ENCODE measurements around the gene LRMDA.

LRMDA gene

GRCh38 chr10:75995720-75996119 is 564.3 kb downstream of the LRMDA start:
- H3K4me3 ChIP-seq (ENCODE audit: low read depth, low read length) = no peak overlapping the region
- DNase-seq (ENCODE audit: low read depth) = no peak

GRCh38 chr10:75999001-75999400 is 567.6 kb downstream of the LRMDA start:
- no peak for DNase-seq (ENCODE audit: low read depth)
- H3K4me3 ChIP-seq (ENCODE audit: low read depth, low read length) = no peak overlapping the region

- no peak overlapping the region for H3K4me3 ChIP-seq (ENCODE audit: low read depth, low read length)
- DNase-seq (ENCODE audit: low read depth) = no peak
Observed at GRCh38 chr10:75999515-76000209, 568.2 kb downstream of the LRMDA start.

DNA sequence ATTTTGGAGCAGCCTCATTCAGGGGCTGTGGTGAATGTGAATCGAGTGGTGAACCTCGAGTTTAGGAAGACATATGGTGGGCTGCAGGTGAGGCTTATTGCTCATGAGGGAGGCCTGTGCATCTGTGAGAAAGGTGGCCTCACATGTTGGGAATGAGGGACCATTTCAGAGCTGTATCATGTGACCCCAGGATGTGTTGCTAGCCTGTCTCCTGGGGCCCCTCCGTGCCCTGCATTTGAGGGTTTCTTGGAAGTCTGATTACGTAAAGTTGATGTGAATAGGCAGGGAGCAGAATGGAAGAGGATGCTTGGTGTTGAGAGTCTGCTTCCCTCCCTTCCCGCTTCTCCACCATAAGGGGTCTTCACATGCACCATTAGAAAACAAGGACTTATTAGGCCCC is 569.1 kb downstream of the LRMDA start:
- DNase-seq (ENCODE audit: low read depth) = no peak
- H3K4me3 ChIP-seq (ENCODE audit: low read depth, low read length) = no peak overlapping the region

GRCh38 chr10:76001019-76001418 is 569.6 kb downstream of the LRMDA start:
- no peak overlapping the region for H3K4me3 ChIP-seq (ENCODE audit: low read depth, low read length)
- no peak for DNase-seq (ENCODE audit: low read depth)

DNA sequence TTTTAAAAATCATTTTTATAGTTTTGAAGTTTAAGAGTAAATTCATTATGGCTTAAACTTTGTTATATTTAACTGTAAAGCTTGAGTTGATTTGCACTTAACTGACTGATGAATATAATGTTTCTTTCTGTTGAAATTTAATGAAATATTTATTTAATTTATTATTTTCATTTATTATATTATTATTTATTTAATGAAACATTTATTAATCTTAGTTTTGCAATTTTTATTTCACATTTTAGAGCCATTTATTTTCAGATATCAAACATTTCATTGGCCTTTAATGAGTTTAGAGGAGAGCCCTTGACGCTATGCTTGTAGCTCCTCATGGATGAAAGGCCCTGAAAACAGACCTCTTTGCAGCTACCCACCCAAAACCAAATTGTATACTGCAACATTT is 570.0 kb downstream of the LRMDA start:
- DNase-seq (ENCODE audit: low read depth) = no peak
- H3K4me3 ChIP-seq (ENCODE audit: low read depth, low read length) = no peak overlapping the region

DNA sequence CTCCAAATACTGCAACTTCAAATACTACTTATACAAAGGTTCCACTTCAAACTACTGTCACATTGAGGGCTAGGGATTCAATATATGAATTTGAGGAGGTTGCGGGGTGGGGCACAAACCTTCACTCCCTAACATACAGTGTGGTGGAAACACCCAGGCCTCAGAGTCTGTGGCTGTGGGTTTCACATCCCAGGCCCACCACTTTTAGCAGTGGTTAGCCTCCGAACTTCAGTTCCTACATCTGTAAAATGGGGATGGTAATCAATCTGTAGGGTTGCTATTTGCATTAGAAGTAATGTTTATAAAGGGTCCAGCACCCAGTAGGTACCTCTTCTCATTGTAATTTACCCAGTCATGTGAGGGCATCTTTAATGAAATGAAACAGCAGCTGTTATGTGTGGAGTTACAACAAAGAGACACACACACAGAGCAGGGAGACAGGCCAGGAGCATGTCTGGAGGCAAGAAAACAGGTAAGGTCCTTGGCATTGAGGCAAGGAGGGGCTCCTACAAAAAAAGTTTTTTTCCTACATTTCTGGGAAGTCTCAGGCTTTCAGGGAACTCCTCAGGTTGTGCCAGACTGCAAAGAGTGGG is 570.9 kb downstream of the LRMDA start:
- DNase-seq (ENCODE audit: low read depth) = no peak
- no peak overlapping the region for H3K4me3 ChIP-seq (ENCODE audit: low read depth, low read length)

- no peak overlapping the region for H3K4me3 ChIP-seq (ENCODE audit: low read depth, low read length)
- no peak for DNase-seq (ENCODE audit: low read depth)
Observed at GRCh38 chr10:76007667-76008181, 576.3 kb downstream of the LRMDA start.

DNA sequence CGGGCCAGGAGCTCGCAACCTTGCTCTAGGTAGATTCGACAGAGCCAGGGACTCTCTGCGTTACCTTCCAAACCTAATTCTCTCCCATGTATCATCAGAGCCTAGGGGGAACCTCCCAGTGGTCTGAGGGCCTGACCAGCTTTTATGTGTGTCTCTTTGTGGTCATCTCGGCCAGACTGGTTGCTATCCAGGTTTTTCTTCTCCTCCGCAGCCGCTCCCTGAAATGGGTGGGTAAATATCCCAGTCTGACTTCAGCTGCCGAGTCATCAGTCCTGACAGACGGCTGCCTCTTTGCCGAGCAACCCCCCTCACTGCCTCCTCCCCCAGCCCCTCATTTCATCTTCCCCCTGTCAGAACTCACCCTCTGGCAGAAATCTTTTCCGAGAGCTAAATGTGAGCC is 578.1 kb downstream of the LRMDA start:
- H3K4me3 ChIP-seq (ENCODE audit: low read depth, low read length) = no peak overlapping the region
- DNase-seq (ENCODE audit: low read depth) = no peak

- H3K4me3 ChIP-seq (ENCODE audit: low read depth, low read length) = no peak overlapping the region
- DNase-seq (ENCODE audit: low read depth) = no peak
Observed at GRCh38 chr10:76010703-76011102, 579.3 kb downstream of the LRMDA start.

- DNase-seq (ENCODE audit: low read depth) = no peak
- H3K4me3 ChIP-seq (ENCODE audit: low read depth, low read length) = no peak overlapping the region
Observed at GRCh38 chr10:76012716-76013327, 581.4 kb downstream of the LRMDA start.

- no peak for DNase-seq (ENCODE audit: low read depth)
- H3K4me3 ChIP-seq (ENCODE audit: low read depth, low read length) = no peak overlapping the region
Observed at GRCh38 chr10:76015245-76015644, 583.8 kb downstream of the LRMDA start.

GRCh38 chr10:76017026-76017732 is 585.8 kb downstream of the LRMDA start:
- no peak for DNase-seq (ENCODE audit: low read depth)

GRCh38 chr10:76017733-76018433 is 586.5 kb downstream of the LRMDA start:
- no peak for DNase-seq (ENCODE audit: low read depth)
- no peak overlapping the region for H3K4me3 ChIP-seq (ENCODE audit: low read depth, low read length)

More at GRCh38 chr10:76017026-76017732, 585.8 kb downstream of the LRMDA start:
- H3K4me3 ChIP-seq (ENCODE audit: low read depth, low read length) = no peak overlapping the region

GRCh38 chr10:76020630-76021029 is 589.2 kb downstream of the LRMDA start:
- no peak for DNase-seq (ENCODE audit: low read depth)
- H3K4me3 ChIP-seq (ENCODE audit: low read depth, low read length) = no peak overlapping the region

- no peak overlapping the region for H3K4me3 ChIP-seq (ENCODE audit: low read depth, low read length)
- DNase-seq (ENCODE audit: low read depth) = no peak
Observed at GRCh38 chr10:76021398-76021797, 590.0 kb downstream of the LRMDA start.

- H3K4me3 ChIP-seq (ENCODE audit: low read depth, low read length) = no peak overlapping the region
Observed at GRCh38 chr10:76022366-76022765, 590.9 kb downstream of the LRMDA start.

DNA sequence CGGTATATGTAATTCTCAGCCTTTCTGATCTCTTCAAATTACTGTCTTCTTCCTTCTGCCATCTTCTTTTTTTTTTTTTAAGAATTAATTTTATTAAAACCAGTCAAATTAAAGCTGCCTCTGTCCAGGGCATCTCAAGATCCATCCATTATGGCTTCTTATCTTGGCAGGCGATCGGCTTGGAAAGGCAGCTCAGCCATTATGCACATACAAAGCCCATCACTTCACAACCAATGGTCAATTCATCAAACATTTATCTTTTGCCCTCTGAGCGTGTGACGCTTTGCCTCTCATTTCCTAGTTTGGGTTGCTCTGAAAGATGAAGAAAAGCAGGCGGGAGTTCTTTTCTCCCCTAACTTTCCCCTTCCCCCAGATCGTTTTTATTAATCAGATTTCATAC is 591.6 kb downstream of the LRMDA start:
- no peak overlapping the region for H3K4me3 ChIP-seq (ENCODE audit: low read depth, low read length)
- DNase-seq (ENCODE audit: low read depth) = no peak

More at GRCh38 chr10:76022366-76022765, 590.9 kb downstream of the LRMDA start:
- no peak for DNase-seq (ENCODE audit: low read depth)

GRCh38 chr10:76024460-76025123 is 593.2 kb downstream of the LRMDA start:
- DNase-seq (ENCODE audit: low read depth) = no peak
- no peak overlapping the region for H3K4me3 ChIP-seq (ENCODE audit: low read depth, low read length)

All from skeletal muscle cell (primary cell).